ENCODE results near the gene DNM3. TPM values are rescaled to one million over a fixed set of nuclear protein-coding genes. Genes with fewer than 3 reads are reported as not detected.
A peak's percentile ranks its signal among the peaks of the same experiment; 100 is the strongest.

DNM3 gene
- polyA plus RNA-seq, 4 donors, result 4.3 to 5.7 (median 5.0) TPM

DNA sequence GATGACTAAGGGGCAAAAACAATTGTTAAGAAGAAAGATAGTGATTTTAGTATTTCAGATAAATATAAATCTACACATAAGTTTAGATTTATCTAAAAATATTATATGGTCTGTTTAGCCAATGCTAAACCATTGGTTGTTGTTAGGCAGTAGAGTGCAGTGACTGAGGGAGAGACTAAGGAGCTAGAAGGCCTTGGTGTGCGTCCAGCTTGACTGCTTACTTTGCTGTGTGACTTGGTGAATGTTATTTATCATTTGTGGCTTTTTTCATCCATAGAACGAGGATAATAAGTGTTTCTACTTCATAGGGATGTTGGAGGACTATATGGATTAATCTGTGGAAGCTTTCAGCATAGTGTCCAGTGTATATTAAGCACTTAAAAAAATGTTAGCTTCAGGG lies 314.5 kb downstream of the DNM3 start:
- no peak for DNase-seq (ENCODE audit: low read depth in 4 of 4, low spot score in 3 of 4)

- no peak for DNase-seq (ENCODE audit: low read depth in 4 of 4, low spot score in 3 of 4)
Observed at GRCh38 chr1:172162236-172162635, 320.9 kb downstream of the DNM3 start.

GRCh38 chr1:172163498-172164215 lies 322.4 kb downstream of the DNM3 start:
- no peak for DNase-seq (ENCODE audit: low read depth in 4 of 4, low spot score in 3 of 4)

- DNase-seq (ENCODE audit: low read depth in 4 of 4, low spot score in 3 of 4), result no peak
Observed at GRCh38 chr1:172165403-172165802, 324.1 kb downstream of the DNM3 start.

DNA sequence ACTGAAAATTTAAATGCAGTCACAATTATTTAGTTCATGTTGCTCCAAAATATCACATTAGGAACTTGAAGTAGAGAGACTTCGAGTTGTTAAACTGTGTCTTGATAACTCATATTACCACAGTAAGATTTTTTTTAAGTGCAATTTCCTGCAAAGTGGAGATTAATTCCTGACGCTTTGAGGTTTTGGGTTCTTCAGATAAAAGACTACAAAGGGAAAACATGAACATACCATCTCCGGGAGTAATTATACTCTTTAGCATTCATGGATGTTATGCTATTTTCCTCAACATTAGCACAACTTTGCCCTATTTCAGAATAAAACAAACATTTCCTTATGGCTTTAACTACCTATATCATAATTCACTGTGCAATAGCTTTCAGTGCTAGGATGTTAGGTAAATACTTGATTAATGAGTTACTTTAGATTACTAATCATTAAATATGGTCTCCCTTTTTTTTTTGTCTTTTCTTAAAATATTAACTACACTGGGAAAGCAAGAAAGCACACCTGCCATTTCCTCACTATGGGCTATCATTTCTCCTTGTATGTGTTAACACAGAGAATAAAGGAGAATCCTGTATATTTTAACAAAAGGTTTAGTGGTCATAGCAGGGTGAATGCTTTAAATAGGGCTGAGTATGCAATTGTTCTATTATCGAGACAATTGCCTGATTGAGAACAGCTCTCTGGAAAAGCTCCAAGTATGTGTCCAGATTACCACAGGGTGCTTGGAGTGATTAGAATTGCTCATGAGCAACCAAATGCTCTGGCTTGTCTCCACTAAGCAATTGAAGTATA lies 326.7 kb downstream of the DNM3 start:
- DNase-seq (ENCODE audit: low read depth in 4 of 4, low spot score in 3 of 4), result no peak

- no peak for DNase-seq (ENCODE audit: low read depth in 4 of 4, low spot score in 3 of 4)
Observed at GRCh38 chr1:172168597-172168872, 327.2 kb downstream of the DNM3 start.

- no peak for DNase-seq (ENCODE audit: low read depth in 4 of 4, low spot score in 3 of 4)
Observed at GRCh38 chr1:172169836-172170235, 328.5 kb downstream of the DNM3 start.

GRCh38 chr1:172172352-172172831 lies 331.1 kb downstream of the DNM3 start:
- DNase-seq (ENCODE audit: low read depth in 4 of 4, low spot score in 3 of 4), result no peak

DNA sequence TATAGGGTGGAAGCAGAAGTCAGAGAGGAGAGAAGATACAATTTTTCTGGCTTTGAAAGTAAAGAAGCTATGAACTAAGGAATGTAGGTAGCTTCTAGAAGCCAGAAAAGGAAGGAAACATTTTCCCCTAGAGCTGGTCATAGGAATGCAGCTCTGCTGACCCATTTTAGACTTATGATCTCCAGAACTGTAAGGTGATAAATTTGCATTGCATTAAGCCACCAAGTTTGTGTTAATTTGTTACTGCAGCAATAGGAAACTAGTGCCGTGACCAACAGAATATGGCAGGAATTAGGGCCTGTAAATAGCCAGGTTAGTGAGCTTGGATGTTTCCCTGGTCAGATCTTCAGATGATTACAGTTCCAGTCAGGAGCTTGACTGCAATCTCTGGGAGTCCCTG lies 334.9 kb downstream of the DNM3 start:
- DNase-seq (ENCODE audit: low read depth in 4 of 4, low spot score in 3 of 4), result no peak

DNA sequence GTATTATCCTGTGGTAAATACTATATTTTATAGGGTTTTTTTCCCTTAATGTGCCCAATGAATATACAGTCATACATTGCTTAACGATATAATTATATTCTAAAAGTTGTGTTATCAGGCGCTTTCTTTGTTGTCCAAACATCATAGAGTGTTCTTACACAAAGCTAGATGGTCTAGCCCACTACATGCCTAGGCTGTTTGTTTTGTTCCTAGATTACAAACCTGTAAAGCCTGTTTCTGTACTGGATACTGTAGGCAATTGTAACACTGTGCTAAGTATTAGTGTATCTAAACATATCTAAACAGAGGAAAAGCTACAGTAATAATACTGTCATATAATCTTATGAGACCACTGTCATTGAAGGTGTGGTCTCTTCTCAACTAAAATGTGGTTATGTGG lies 336.6 kb downstream of the DNM3 start:
- no peak for DNase-seq (ENCODE audit: low read depth in 4 of 4, low spot score in 3 of 4)

DNA sequence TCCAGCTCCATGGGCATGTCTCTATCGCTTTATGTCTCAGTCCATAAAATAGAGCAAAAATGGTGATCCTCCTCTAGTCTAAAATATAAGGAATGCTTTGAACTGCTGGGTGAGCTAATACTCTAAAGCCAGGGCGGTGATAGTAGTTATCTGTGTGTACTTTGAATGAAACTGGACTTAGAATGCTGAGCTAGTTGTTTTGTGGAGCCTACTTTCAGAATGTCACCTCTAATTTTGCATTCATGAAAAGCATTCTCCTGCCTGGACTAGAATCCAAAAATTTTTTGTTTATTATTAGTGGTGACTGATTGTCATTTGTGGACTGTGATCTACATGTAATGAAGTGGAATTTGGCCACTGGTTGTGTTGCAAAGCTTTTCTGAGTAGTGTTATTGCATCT lies 337.6 kb downstream of the DNM3 start:
- no peak for DNase-seq (ENCODE audit: low read depth in 4 of 4, low spot score in 3 of 4)

DNA sequence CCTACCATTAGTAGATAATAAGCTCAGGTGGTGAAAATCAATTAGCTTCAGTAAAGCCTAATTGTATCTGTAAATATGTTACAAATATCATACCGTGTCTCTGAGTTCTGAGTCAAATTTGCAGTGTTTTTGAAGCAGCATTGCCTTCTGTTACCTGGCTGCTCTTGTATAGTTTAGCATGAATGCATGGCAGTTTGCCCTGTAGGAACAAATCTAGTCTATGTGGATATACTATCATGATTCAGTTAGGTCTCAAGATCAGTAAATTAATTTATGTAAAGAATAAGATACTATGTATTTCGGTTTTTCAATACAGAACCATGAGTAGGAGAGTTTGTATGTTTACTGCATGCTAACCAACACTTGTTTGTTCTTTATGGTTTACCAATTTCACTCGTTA lies 338.6 kb downstream of the DNM3 start:
- DNase-seq (ENCODE audit: low read depth in 4 of 4, low spot score in 3 of 4), result no peak

- no peak for DNase-seq (ENCODE audit: low read depth in 4 of 4, low spot score in 3 of 4)
Observed at GRCh38 chr1:172180501-172181285, 339.4 kb downstream of the DNM3 start.

GRCh38 chr1:172184506-172185191 lies 343.4 kb downstream of the DNM3 start:
- DNase-seq (ENCODE audit: low read depth in 4 of 4, low spot score in 3 of 4), result no peak

GRCh38 chr1:172185211-172185610 lies 343.9 kb downstream of the DNM3 start:
- DNase-seq (ENCODE audit: low read depth in 4 of 4, low spot score in 3 of 4), result no peak

- no peak for DNase-seq (ENCODE audit: low read depth in 4 of 4, low spot score in 3 of 4)
Observed at GRCh38 chr1:172185996-172186395, 344.7 kb downstream of the DNM3 start.

DNA sequence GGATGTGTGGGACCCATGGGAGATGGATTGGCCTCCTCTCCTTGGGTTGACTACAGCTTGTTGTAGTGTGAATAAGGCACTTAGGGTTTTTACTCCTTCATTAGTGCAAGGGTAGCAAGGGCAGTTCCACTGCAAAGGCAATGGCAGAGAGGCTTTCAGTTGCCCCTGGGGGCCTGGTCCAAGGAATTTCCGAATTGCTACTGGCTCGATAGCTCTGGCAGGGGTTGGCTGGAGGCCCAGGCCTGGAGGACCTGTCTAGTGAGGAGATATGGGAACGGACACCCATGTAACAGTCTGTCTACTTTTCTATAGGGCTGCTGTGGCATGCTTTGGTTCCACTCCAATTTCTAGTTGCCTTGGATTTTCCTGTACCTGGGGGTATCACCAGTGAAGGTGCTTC lies 360.3 kb downstream of the DNM3 start:
- DNase-seq (ENCODE audit: low read depth in 4 of 4, low spot score in 3 of 4), result no peak

- DNase-seq (ENCODE audit: low read depth in 4 of 4, low spot score in 3 of 4), result peak in 1 of 4 donors; percentile 36
Observed at GRCh38 chr1:172203135-172203823, 362.0 kb downstream of the DNM3 start.

DNA sequence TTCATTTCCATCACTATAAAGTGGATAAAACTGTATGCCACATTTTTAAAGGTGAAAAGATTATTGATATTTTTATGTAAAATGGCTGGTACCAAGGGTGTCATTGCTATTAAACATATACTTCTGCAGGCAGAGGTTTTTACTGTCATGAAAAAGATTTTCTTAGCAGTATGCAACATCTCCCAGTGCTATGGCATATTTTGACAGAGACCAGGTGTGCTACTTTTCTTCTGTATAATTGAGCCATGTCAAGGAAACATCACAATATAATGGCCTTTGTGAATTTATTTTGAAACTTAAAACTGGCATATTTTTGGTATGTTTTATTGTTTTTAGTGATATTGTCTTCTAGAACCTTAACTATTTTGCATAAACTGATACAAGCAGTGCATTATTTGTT lies 362.6 kb downstream of the DNM3 start:
- no peak for DNase-seq (ENCODE audit: low read depth in 4 of 4, low spot score in 3 of 4)

DNA sequence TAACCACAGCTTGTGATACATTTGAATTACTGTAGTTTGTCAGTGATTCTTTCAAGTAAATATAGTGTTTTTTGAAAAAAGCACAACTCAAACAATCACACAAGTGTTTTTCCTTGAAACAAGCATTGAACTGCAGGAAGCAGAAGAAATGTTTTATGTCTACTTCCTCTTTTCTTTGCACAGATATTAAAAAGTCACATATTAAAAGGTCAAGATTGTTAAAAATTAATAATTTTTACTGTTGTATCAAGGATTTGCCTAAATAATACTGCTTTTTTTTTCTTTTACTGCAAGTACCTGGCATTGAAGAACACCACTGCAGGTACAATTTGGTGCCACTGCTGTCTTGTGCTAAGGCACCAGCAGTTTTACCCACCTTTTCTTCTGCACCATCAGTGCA lies 365.0 kb downstream of the DNM3 start:
- no peak for DNase-seq (ENCODE audit: low read depth in 4 of 4, low spot score in 3 of 4)
